Measurements from ENCODE around the gene ESPL1. TPM values are rescaled to one million over a fixed set of nuclear protein-coding genes. Genes with fewer than 3 reads are reported as not detected.

Gene ESPL1
- total and polyA plus RNA-seq, 12 donors = 0.56 to 4.2 (median 1.1) TPM

- Histone ChIP-seq H3K4me3 (peak within 1 kb of the TSS in 3 of 4 donors; percentile 20 to 77 (median 62)), H3K36me3 (replicated peaks in 1 of 2) (no peaks in the 10 kb centered on the region), H3K4me1 (replicated peaks in 1 of 2) (peaks cover 14 to 20% of the 10 kb centered on the region in 2 donors), H3K27me3 (no peaks in the 10 kb centered on the region), H3K9me3 (replicated peaks in 1 of 3) (no peaks in the 10 kb centered on the region), H3K27ac (peak within 1 kb of the TSS in 4 of 5 donors; percentile 49 to 82 (median 78))
- TF ChIP-seq POLR2A (IDR thresholded peaks at IDR 0.05) = peak in 1 of 2 donors; percentile 49
- no peak for TF ChIP-seq CTCF (IDR thresholded peaks at IDR 0.05)
- DNase-seq = peak; percentile 70 to 86 (median 82)
- 1 to 5% (median 2%) methylated on average over 11 to 44 of the region's 44 CpGs for WGBS, 4 donors
- intact Hi-C loops (cut with DNase I) = no loop called here
Measured at GRCh38 chr12:53231921-53232645, 36.0 kb upstream of the ESPL1 start, which contains the start of gene RARG. Gene RARG (minus strand): TSS chr12:53232209. CDS start chr12:53227545, 4,664 bp downstream.

- Histone ChIP-seq H3K9me3 (replicated peaks in 1 of 3) (no peaks in the 10 kb centered on the region), H3K27me3 (no peaks in the 10 kb centered on the region), H3K36me3 (replicated peaks in 1 of 2) (no peaks in the 10 kb centered on the region), H3K4me1 (replicated peaks in 1 of 2) (peaks cover 14 to 20% of the 10 kb centered on the region in 2 donors), H3K27ac (peak overlapping the region in 4 of 5 donors; percentile 2 to 82 (median 78)), H3K4me3 (peak overlapping the region in 2 of 4 donors; percentile 62 to 77)
- TF ChIP-seq POLR2A (IDR thresholded peaks at IDR 0.05) = no peak
- TF ChIP-seq CTCF (IDR thresholded peaks at IDR 0.05) = peak in 1 of 6 experiments; percentile 13
- peak in 6 of 7 donors; percentile 61 to 79 (median 66) for DNase-seq
- intact Hi-C loops (cut with DNase I) = no loop called here
- WGBS, 4 donors = 20 to 28% (median 26%) methylated on average over 10 to 11 of the region's 11 CpGs
Measured at GRCh38 chr12:53232646-53233461, 35.2 kb upstream of the ESPL1 start.

GRCh38 chr12:53233671-53234121 lies 34.4 kb upstream of the ESPL1 start:
- no peak overlapping the region for H3K4me3 ChIP-seq
- WGBS, 4 donors = 41 to 74% (median 70%) methylated on average over 3 to 7 of the region's 7 CpGs
- peak overlapping the region in 1 of 5 donors; percentile 81 for H3K27ac ChIP-seq
- peaks cover 14 to 20% of the 10 kb centered on the region in 2 donors for H3K4me1 ChIP-seq (replicated peaks in 1 of 2)
- no peaks in the 10 kb centered on the region for H3K27me3 ChIP-seq
- no peak for DNase-seq
- H3K36me3 ChIP-seq (replicated peaks in 1 of 2) = no peaks in the 10 kb centered on the region
- TF ChIP-seq POLR2A (IDR thresholded peaks at IDR 0.05) (no peak), CTCF (IDR thresholded peaks at IDR 0.05) (no peak)
- intact Hi-C loops (cut with DNase I) = no loop called here
- H3K9me3 ChIP-seq (replicated peaks in 1 of 3) = no peaks in the 10 kb centered on the region

All from adrenal gland (tissue), 12 donors.